K562 (cell line): ENCODE results near the gene PLXDC1. TPM values are rescaled to one million over a fixed set of nuclear protein-coding genes. Genes with fewer than 3 reads are reported as not detected.

Experiments
- C11orf30 ChIP-seq: fragments of 450-650 bp; IDR thresholded peaks from 2 replicates; pipeline ENCODE4 v1.6.1; 2016; ENCODE audit warnings: low read depth, mild to moderate bottlenecking
- CUX1 ChIP-seq: fragments of 200-800 bp; sonication (Bioruptor generic); IDR thresholded peaks from 2 replicates; pipeline ENCODE4 v1.6.1; 2016; ENCODE audit warnings: missing genetic modification characterization, missing compliant biosample characterization
- FOSL1 ChIP-seq: fragments of 200-800 bp; sonication (Bioruptor generic); conservative IDR thresholded peaks from 2 replicates; pipeline ENCODE4 v1.6.1; 2016; ENCODE audit warnings: missing genetic modification characterization, missing compliant biosample characterization
- HMG20B ChIP-seq: fragments of 250-450 bp; sonication (Bioruptor Pico); IDR thresholded peaks from 2 replicates; pipeline ENCODE4 v1.5.0; 2021; ENCODE audit warnings: mild to moderate bottlenecking
- KDM5B ChIP-seq: fragments of 200-600 bp; sonication (generic); IDR thresholded peaks from 2 replicates; pipeline ENCODE4 v1.6.1; 2012; ENCODE audit warnings: low read depth, mild to moderate bottlenecking, moderate library complexity, low read length, control low read depth, inconsistent platforms; ENCODE audit not compliant: insufficient replicate concordance
- MTA1 ChIP-seq: fragments of 450-650 bp; IDR thresholded peaks from 2 replicates; pipeline ENCODE4 v1.6.1; 2017; ENCODE audit warnings: borderline replicate concordance
- MYC ChIP-seq, 2 experiments: fragments of 250-450 bp in 1 of 2; sonication (Bioruptor Pico) in 1 of 2; IDR thresholded peaks; 2 replicates each; pipeline versions ENCODE4 v1.5.1 to v1.6.1; 2012 to 2021; ENCODE audit warnings: low read depth in 2 of 2, borderline replicate concordance in 1 of 2, improper control_type of control experiment in 1 of 2, low read length in 1 of 2, mild to moderate bottlenecking in 1 of 2, moderate library complexity in 1 of 2
- PHTF2 ChIP-seq: fragments of 250-450 bp; sonication (Bioruptor Pico); IDR thresholded peaks from 2 replicates; pipeline ENCODE4 v1.5.0; 2021; ENCODE audit warnings: mild to moderate bottlenecking
- RAD21 ChIP-seq, 2 experiments: fragments of 250-450 bp in 1 of 2; fragments of 450-650 bp in 1 of 2; sonication (Bioruptor Pico) in 1 of 2; formaldehyde crosslinking in 1 of 2; IDR thresholded peaks in 1 of 2; conservative IDR thresholded peaks in 1 of 2; 2 replicates each; pipeline versions ENCODE4 v1.4.0 to v1.8.0; 2020 to 2022; ENCODE audit warnings: mild to moderate bottlenecking in 2 of 2, moderate library complexity in 1 of 2
- RBM34 ChIP-seq: fragments of 200-400 bp; formaldehyde crosslinking; IDR thresholded peaks from 2 replicates; pipeline ENCODE4 v1.6.1; 2018; ENCODE audit warnings: low read length, borderline replicate concordance; ENCODE audit not compliant: insufficient read depth
- SMAD4 ChIP-seq: fragments of 250-450 bp; sonication (Bioruptor Pico); conservative IDR thresholded peaks from 2 replicates; pipeline ENCODE4 v1.8.0; 2021; ENCODE audit warnings: inconsistent platforms, mild to moderate bottlenecking, moderate library complexity
- SMARCA5 ChIP-seq: fragments of 450-650 bp; IDR thresholded peaks from 2 replicates; pipeline ENCODE4 v1.6.1; 2016
- TCF15 ChIP-seq: fragments of 250-450 bp; sonication (Bioruptor Pico); IDR thresholded peaks from 2 replicates; pipeline ENCODE4 v1.8.0; 2022; ENCODE audit warnings: moderate library complexity, mild to moderate bottlenecking, inconsistent platforms
- TSC22D4 ChIP-seq: fragments of 450-650 bp; IDR thresholded peaks from 2 replicates; pipeline ENCODE4 v1.6.1; 2016; ENCODE audit warnings: missing genetic modification characterization, missing biosample characterization, control low read depth
- ZNF696 ChIP-seq: fragments of 250-450 bp; sonication (Bioruptor Pico); conservative IDR thresholded peaks from 2 replicates; pipeline ENCODE4 v1.4.0; 2020; ENCODE audit warnings: mild to moderate bottlenecking, moderate library complexity
- ZSCAN29 ChIP-seq: fragments of 450-650 bp; IDR thresholded peaks from 2 replicates; pipeline ENCODE4 v1.6.1; 2017
- polyA plus RNA-seq, 8 experiments: library from polyadenylated mRNA; depleted of rRNA in 4 of 8; stranded (reverse) in 5 of 8; unstranded in 3 of 8; fragments of >200 nt; fragmentation: Nextera tagmentation in 2 of 8; fragmentation: Illumina TruSeq in 1 of 8; extraction: Ambion mirVana in 2 of 8; extraction: Trizol in 1 of 8; gene quantifications; 2 replicates each; pipeline versions ENCODE4 v1.2.1 to v1.2.3, GENCODE V29; 2011 to 2014; ENCODE audit warnings: inconsistent platforms in 1 of 8, missing spikeins in 1 of 8
- total RNA-seq, 7 experiments: library from RNA; depleted of rRNA in 6 of 7; stranded (reverse); fragments of >200 nt in 6 of 7; fragmentation: Illumina TruSeq in 2 of 7; extraction: Trizol in 2 of 7; gene quantifications; 2 replicates each; pipeline versions ENCODE4 v1.2.1 to v1.2.3, GENCODE V29; 2011 to 2021; ENCODE audit warnings: low replicate concordance in 1 of 7
- TF ChIP-seq, protein P1 (sequence below): fragments of 250-450 bp; sonication (Bioruptor Pico); IDR thresholded peaks from 2 replicates; pipeline ENCODE4 v1.5.0; 2022; ENCODE audit warnings: mild to moderate bottlenecking

PLXDC1 gene
- total and polyA plus RNA-seq, 9 of the 15 experiments (the other 6 are each of a cell fraction or from before 2014, with no cell fraction given) = not detected

DNA sequence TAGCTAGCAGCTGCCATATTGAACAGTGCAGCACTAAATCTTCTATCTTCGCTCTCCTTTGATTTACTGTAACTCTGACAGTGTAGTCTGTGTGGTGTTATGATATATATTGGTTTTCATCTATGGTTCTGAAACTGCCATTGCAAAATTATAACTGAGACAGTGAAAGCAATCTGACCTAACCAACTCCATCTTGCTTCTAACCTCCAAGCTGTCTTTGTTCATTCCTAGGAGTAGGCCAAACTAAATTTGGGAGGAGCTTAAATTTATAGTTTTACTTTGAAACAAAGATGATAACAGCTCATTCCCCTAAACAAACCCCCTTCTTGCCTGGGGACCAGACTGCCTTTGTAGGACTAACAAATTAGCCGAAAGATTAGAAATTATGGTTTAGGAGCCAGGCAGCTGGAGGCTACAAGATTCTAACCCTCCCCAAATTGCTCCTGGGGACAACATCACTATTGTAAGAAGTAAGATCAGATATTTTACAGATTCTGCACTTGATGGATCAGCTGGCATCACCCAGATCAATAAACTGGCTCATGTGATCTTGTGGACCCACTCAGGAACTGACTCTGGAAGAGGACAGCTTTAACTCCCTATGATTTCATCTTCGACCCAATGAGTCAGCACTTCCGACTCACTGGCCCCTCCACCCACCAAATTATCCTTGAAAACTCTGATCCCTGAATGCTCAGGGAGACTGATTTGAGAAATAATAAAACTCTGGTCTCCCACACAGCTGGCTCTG, 137.2 kb downstream of the PLXDC1 start (continued):
- TF ChIP-seq PHTF2 (CRISPR knock-in tag) (peak; percentile 74; the same call in 1 of the 2 replicates), RBM34 (no peak), MYC (IDR thresholded peaks at IDR 0.05; ENCODE audit: low read depth, low read length) (no peak), MYC (CRISPR knock-in tag; IDR thresholded peaks at IDR 0.05; ENCODE audit: borderline replicate concordance, low read depth) (peak; percentile 98), HMG20B (CRISPR knock-in tag) (0 out of 2 replicates have a peak, but pooled peaks have one; percentile 47), KDM5B (no peak), TSC22D4 (tag) (no peak), CUX1 (CRISPR knock-in tag) (peak; percentile 91), ZSCAN29 (no peak), ZNF696 (CRISPR knock-in tag) (peak; percentile 76; the same call in 1 of the 2 replicates), RAD21 (CRISPR knock-in tag; conservative IDR thresholded peaks at IDR 0.05 in 1 of 2, IDR thresholded peaks at IDR 0.05 in 1 of 2) (no peak; a peak in 1 of 4 replicates), TCF15 (CRISPR knock-in tag) (peak; percentile 98), SMAD4 (peak; percentile 99), C11orf30 (peak; percentile 97), SMARCA5 (no peak), MTA1 (no peak; the same call in 1 of the 2 replicates), FOSL1 (tag) (peak; percentile 83)
- TF ChIP-seq, protein P1, sequence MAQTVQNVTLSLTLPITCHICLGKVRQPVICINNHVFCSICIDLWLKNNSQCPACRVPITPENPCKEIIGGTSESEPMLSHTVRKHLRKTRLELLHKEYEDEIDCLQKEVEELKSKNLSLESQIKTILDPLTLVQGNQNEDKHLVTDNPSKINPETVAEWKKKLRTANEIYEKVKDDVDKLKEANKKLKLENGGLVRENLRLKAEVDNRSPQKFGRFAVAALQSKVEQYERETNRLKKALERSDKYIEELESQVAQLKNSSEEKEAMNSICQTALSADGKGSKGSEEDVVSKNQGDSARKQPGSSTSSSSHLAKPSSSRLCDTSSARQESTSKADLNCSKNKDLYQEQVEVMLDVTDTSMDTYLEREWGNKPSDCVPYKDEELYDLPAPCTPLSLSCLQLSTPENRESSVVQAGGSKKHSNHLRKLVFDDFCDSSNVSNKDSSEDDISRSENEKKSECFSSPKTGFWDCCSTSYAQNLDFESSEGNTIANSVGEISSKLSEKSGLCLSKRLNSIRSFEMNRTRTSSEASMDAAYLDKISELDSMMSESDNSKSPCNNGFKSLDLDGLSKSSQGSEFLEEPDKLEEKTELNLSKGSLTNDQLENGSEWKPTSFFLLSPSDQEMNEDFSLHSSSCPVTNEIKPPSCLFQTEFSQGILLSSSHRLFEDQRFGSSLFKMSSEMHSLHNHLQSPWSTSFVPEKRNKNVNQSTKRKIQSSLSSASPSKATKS = peak; percentile 84
